Activated CD4-positive, alpha-beta memory T cell treated with anti-CD3 and anti-CD28 coated beads, Interleukin-2, amount 10 ng/mL, durations not matched to agents 7 days and 5 days (primary cell): ENCODE measurements around the gene ACBD6. TPM values are rescaled to one million over a fixed set of nuclear protein-coding genes. Genes with fewer than 3 reads are reported as not detected.

ENCODE experiments used
- CTCF ChIA-PET: fragments of 350-600 bp; sonication (Branson Sonifier 250); formaldehyde crosslinking; loops from one replicate; lab custom pipeline; 2021; ENCODE audit warnings: antibody characterized with exemption, inconsistent platforms; lab: Charles Lee
- POLR2A ChIA-PET: fragments of 350-600 bp; sonication (Branson Sonifier 250); formaldehyde crosslinking; loops from one replicate; lab custom pipeline; 2021; ENCODE audit warnings: antibody characterized with exemption; lab: Charles Lee
- DNase-seq: peaks from one replicate; pipeline ENCODE4 v3.0.0-alpha.2; 2020
- H3K27ac Mint-ChIP-seq: one replicate; pipeline ENCODE4 v1.8.0; 2021; ENCODE audit warnings: mild to moderate bottlenecking, mixed read lengths
- H3K27me3 Mint-ChIP-seq: one replicate; pipeline ENCODE4 v1.8.0; 2021; ENCODE audit warnings: mixed read lengths
- H3K36me3 Mint-ChIP-seq: one replicate; pipeline ENCODE4 v1.8.0; 2021; ENCODE audit warnings: low read depth, mixed read lengths
- H3K4me1 Mint-ChIP-seq: one replicate; pipeline ENCODE4 v1.8.0; 2021; ENCODE audit warnings: mixed read lengths
- H3K4me3 Mint-ChIP-seq: one replicate; pipeline ENCODE4 v1.8.0; 2021; ENCODE audit warnings: mild to moderate bottlenecking, mixed read lengths
- H3K9me3 Mint-ChIP-seq: one replicate; pipeline ENCODE4 v1.8.0; 2021; ENCODE audit warnings: mixed read lengths
- total RNA-seq, 2 experiments: library from RNA; stranded (reverse); gene quantifications; one replicate each; pipeline ENCODE4 v1.2.3, GENCODE V29; 2021

ACBD6 gene
- total RNA-seq, 2 experiments from 2014 or later, result 27.5 to 33.2 TPM

- H3K4me3 Mint-ChIP-seq, result peak overlapping the region; percentile 94
- ChIA-PET POLR2A (interaction anchor here (1.0 to 2.8 kb wide), 11 partner anchors 10 to 639 kb away, joined by 3 to 15 read pairs (median 7); partner anchors contain the start of genes STX6, TOR1AIP1 and XPR1), CTCF (interaction anchor here (1.2 to 2.2 kb wide), 3 partner anchors 13 to 600 kb away, joined by 3 to 12 read pairs (median 3); partner anchors contain the start of gene MR1)
- H3K36me3 Mint-ChIP-seq, result peaks cover 15% of the 10 kb centered on the region
- peaks cover 40% of the 10 kb centered on the region for H3K4me1 Mint-ChIP-seq
- H3K27me3 Mint-ChIP-seq, result peaks cover 4% of the 10 kb centered on the region
- H3K9me3 Mint-ChIP-seq, result no peaks in the 10 kb centered on the region
- no peak for DNase-seq
- peak overlapping the region; percentile 94 for H3K27ac Mint-ChIP-seq
Observed at GRCh38 chr1:180503280-180503862, 994 bp upstream of the ACBD6 start.

DNA sequence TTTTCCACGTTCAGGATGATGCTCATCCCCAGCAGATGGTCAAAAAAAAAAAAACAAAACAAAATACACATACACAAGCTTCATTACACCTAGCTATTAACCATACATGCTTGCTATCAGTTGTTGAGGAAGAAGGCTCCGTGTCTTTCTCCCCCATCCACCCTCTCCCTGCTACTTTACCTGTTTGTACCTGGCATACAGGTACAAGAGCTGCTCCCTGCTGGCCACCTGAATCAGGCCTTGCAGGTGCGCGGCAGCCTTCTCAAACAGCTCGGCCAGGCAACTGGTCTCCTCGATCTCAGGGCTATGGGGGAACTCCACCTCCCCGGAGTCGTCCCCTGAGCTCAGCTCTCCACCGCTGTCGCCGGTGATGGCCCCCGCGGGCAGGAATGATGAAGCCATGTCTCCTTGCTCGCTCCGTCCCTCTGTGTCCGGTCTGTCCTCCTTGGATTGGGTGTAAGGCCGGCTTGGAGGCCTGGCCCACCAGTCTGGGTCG is 464 bp downstream of the ACBD6 start:
- ChIA-PET POLR2A (interaction anchor here (0.6 to 2.8 kb wide), 26 partner anchors 9 to 895 kb away, joined by 3 to 15 read pairs (median 4); partner anchors contain the start of genes IER5, QSOX1, STX6 and TOR1AIP1), CTCF (interaction anchor here (0.6 to 2.6 kb wide), 11 partner anchors 12 to 662 kb away, joined by 3 to 14 read pairs (median 4); partner anchors contain the start of gene MR1)
- Mint-ChIP-seq H3K36me3 (peaks cover 15% of the 10 kb centered on the region), H3K4me3 (peak overlapping the region; percentile 94), H3K4me1 (peaks cover 34% of the 10 kb centered on the region), H3K27ac (peak overlapping the region; percentile 94), H3K27me3 (peaks cover 4% of the 10 kb centered on the region), H3K9me3 (no peaks in the 10 kb centered on the region)
- DNase-seq, result no peak

GRCh38 chr1:180500689-180501088 is 1.7 kb downstream of the ACBD6 start:
- Mint-ChIP-seq H3K9me3 (no peaks in the 10 kb centered on the region), H3K27me3 (no peaks in the 10 kb centered on the region), H3K27ac (no peak overlapping the region), H3K36me3 (peaks cover 15% of the 10 kb centered on the region), H3K4me1 (peaks cover 34% of the 10 kb centered on the region), H3K4me3 (peak overlapping the region; percentile 94)
- CTCF ChIA-PET, result interaction anchor here (0.7 to 2.6 kb wide), 5 partner anchors 8 to 686 kb away, joined by 3 to 14 read pairs (median 4); no protein-coding TSS in a partner anchor
- POLR2A ChIA-PET, result interaction anchor here (1.3 to 1.9 kb wide), 2 partner anchors 22 to 896 kb away, joined by 3 to 5 read pairs; no protein-coding TSS in a partner anchor
- no peak for DNase-seq

DNA sequence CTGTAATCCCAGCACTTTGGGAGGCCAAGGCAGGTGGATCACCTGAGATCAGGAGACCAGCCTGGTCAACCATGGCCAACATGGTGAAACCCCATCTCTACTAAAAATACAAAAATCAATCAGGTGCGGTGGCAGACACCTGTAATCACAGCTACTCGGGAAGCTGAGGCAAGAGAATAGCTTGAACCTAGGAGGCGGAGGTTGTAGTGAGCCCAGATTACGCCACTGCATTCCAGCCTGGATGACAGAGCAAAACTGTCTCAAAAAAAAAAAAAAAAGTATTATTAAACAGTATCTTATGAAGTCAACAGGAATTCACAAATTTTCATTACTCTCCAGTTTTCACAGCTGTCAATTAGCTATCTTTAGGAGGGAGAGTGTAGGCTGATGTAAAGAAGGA is 3.8 kb downstream of the ACBD6 start:
- Mint-ChIP-seq H3K4me3 (no peak overlapping the region), H3K4me1 (peaks cover 32% of the 10 kb centered on the region), H3K27ac (no peak overlapping the region), H3K9me3 (no peaks in the 10 kb centered on the region), H3K36me3 (peaks cover 23% of the 10 kb centered on the region), H3K27me3 (no peaks in the 10 kb centered on the region)
- no peak for DNase-seq
- ChIA-PET CTCF (interaction anchor here (0.5 to 1.7 kb wide), 2 partner anchors 17 kb away, joined by 3 to 6 read pairs; no protein-coding TSS in a partner anchor), POLR2A (no interaction called here)

GRCh38 chr1:180497826-180498225 is 4.6 kb downstream of the ACBD6 start:
- CTCF ChIA-PET, result interaction anchor here (0.5 to 1.7 kb wide), 2 partner anchors 16 to 18 kb away, joined by 3 to 6 read pairs; no protein-coding TSS in a partner anchor
- no peak overlapping the region for H3K4me3 Mint-ChIP-seq

DNA sequence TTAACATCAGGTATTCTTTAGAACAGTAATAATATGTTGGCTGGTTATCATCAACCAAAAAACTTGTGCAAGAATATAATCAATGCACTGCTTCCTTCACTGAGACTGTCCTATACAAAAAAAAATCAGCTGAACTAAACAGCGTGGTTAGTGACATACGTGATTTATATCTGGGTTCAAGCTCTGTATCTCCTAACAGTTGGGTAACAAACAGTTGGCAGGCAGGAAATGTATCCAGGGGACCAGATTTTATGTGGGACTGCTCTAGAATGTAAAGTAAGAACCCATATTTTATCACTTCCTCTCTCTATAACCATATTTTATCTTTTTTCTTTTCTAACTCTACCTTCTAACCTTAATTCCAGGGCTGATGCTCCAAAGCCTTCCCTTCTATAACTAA is 8.0 kb downstream of the ACBD6 start:
- CTCF ChIA-PET, result interaction anchor here (2.6 kb wide), 1 partner anchor 12 kb away, joined by 8 read pairs; no protein-coding TSS in a partner anchor
- H3K27ac Mint-ChIP-seq, result no peak overlapping the region

More at GRCh38 chr1:180497826-180498225, 4.6 kb downstream of the ACBD6 start:
- H3K4me1 Mint-ChIP-seq, result peaks cover 25% of the 10 kb centered on the region
- no peak for DNase-seq
- H3K27me3 Mint-ChIP-seq, result no peaks in the 10 kb centered on the region
- H3K9me3 Mint-ChIP-seq, result no peaks in the 10 kb centered on the region
- H3K36me3 Mint-ChIP-seq, result peaks cover 23% of the 10 kb centered on the region
- H3K27ac Mint-ChIP-seq, result no peak overlapping the region
- POLR2A ChIA-PET, result no interaction called here

GRCh38 chr1:180489976-180490375 is 12.4 kb downstream of the ACBD6 start:
- Mint-ChIP-seq H3K4me3 (no peak overlapping the region), H3K27ac (no peak overlapping the region), H3K27me3 (no peaks in the 10 kb centered on the region), H3K4me1 (no peaks in the 10 kb centered on the region), H3K36me3 (peaks cover 17% of the 10 kb centered on the region), H3K9me3 (no peaks in the 10 kb centered on the region)
- CTCF ChIA-PET, result no interaction called here
- no peak for DNase-seq
- POLR2A ChIA-PET, result no interaction called here

More for the DNA sequence above, 8.0 kb downstream of the ACBD6 start:
- Mint-ChIP-seq H3K27me3 (no peaks in the 10 kb centered on the region), H3K4me3 (no peak overlapping the region), H3K9me3 (no peaks in the 10 kb centered on the region), H3K4me1 (peaks cover 3% of the 10 kb centered on the region), H3K36me3 (peaks cover 16% of the 10 kb centered on the region)
- POLR2A ChIA-PET, result interaction anchor here (3.0 kb wide), 1 partner anchor 8 kb away, joined by 15 read pairs; the partner anchor contains the start of gene ACBD6
- no peak for DNase-seq

- no peaks in the 10 kb centered on the region for H3K9me3 Mint-ChIP-seq
- no peaks in the 10 kb centered on the region for H3K4me1 Mint-ChIP-seq
- POLR2A ChIA-PET, result interaction anchor here (1.9 kb wide), 1 partner anchor 13 kb away, joined by 14 read pairs; the partner anchor contains the start of gene ACBD6
- no peak overlapping the region for H3K27ac Mint-ChIP-seq
- CTCF ChIA-PET, result interaction anchor here (0.6 kb wide), 1 partner anchor 88 kb away, joined by 4 read pairs; no protein-coding TSS in a partner anchor
- DNase-seq, result no peak
- no peak overlapping the region for H3K4me3 Mint-ChIP-seq
- peaks cover 10% of the 10 kb centered on the region for H3K36me3 Mint-ChIP-seq
- no peaks in the 10 kb centered on the region for H3K27me3 Mint-ChIP-seq
Observed at GRCh38 chr1:180489313-180489712, 13.1 kb downstream of the ACBD6 start.

DNA sequence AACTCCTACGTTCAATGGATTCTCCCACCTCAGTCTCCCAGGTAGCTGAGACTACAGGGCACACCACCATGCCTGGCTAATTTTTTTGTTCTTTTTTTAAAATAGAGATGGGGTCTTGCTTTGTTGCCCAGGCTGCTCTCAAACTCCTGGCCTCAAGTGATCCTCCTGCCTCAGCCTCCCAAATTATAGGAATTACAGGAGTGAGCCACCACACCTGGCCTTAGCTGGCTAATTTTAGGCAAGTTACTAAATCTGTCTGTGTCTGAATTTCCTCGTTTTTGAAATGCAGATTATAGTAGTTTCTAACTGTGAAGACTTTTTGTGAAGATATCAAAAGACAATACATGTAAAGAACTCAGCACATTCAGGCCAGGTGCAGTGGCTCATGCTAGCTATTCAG is 13.7 kb downstream of the ACBD6 start:
- H3K9me3 Mint-ChIP-seq, result no peaks in the 10 kb centered on the region
- no peak overlapping the region for H3K27ac Mint-ChIP-seq
- no peak for DNase-seq
- no peak overlapping the region for H3K4me3 Mint-ChIP-seq
- H3K4me1 Mint-ChIP-seq, result no peaks in the 10 kb centered on the region
- no peaks in the 10 kb centered on the region for H3K27me3 Mint-ChIP-seq
- POLR2A ChIA-PET, result interaction anchor here (1.9 kb wide), 1 partner anchor 14 kb away, joined by 14 read pairs; the partner anchor contains the start of gene ACBD6
- H3K36me3 Mint-ChIP-seq, result peaks cover 12% of the 10 kb centered on the region
- CTCF ChIA-PET, result interaction anchor here (0.6 to 1.2 kb wide), 2 partner anchors 11 to 87 kb away, joined by 4 read pairs; no protein-coding TSS in a partner anchor

- Mint-ChIP-seq H3K27ac (no peak overlapping the region), H3K4me1 (peaks cover 8% of the 10 kb centered on the region), H3K9me3 (no peaks in the 10 kb centered on the region), H3K4me3 (no peak overlapping the region), H3K36me3 (peaks cover 7% of the 10 kb centered on the region), H3K27me3 (no peaks in the 10 kb centered on the region)
- POLR2A ChIA-PET, result no interaction called here
- CTCF ChIA-PET, result interaction anchor here (1.5 kb wide), 1 partner anchor 16 kb away, joined by 6 read pairs; the partner anchor contains the start of gene ACBD6
- DNase-seq, result no peak
Observed at GRCh38 chr1:180486092-180486491, 16.3 kb downstream of the ACBD6 start.

DNA sequence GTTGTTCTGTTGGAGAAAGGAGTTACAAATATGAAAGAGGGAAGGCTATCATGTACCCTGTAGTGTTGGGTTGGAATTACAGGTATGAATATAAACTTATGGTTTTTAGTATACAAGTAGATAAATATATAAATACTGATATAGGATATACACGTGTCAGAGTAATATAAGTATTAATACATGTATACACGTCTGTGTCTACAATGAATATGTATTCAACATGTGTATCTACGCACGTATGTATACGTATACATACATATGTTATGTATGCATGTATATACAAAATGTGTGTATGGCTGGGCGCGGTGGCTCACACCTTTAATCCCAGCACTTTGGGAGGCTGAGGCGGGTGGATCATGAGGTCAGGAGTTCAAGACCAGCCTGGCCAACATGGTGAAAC is 17.9 kb downstream of the ACBD6 start:
- Mint-ChIP-seq H3K36me3 (peaks cover 7% of the 10 kb centered on the region), H3K4me1 (peaks cover 8% of the 10 kb centered on the region), H3K9me3 (no peaks in the 10 kb centered on the region), H3K27me3 (no peaks in the 10 kb centered on the region), H3K27ac (no peak overlapping the region), H3K4me3 (no peak overlapping the region)
- ChIA-PET CTCF (no interaction called here), POLR2A (no interaction called here)
- no peak for DNase-seq

GRCh38 chr1:180482425-180483275 is 19.7 kb downstream of the ACBD6 start:
- POLR2A ChIA-PET, result interaction anchor here (2.1 kb wide), 1 partner anchor 20 kb away, joined by 5 read pairs; the partner anchor contains the start of gene ACBD6
- no peak overlapping the region for H3K4me3 Mint-ChIP-seq
- H3K9me3 Mint-ChIP-seq, result no peaks in the 10 kb centered on the region
- CTCF ChIA-PET, result interaction anchor here (0.7 to 3.1 kb wide), 13 partner anchors 9 to 296 kb away, joined by 3 to 14 read pairs (median 3); partner anchors contain the start of gene ACBD6
- H3K36me3 Mint-ChIP-seq, result peaks cover 13% of the 10 kb centered on the region
- peaks cover 8% of the 10 kb centered on the region for H3K4me1 Mint-ChIP-seq
- no peak for DNase-seq
- no peak overlapping the region for H3K27ac Mint-ChIP-seq
- H3K27me3 Mint-ChIP-seq, result no peaks in the 10 kb centered on the region
